Measurements from ENCODE around the gene SLAMF1. TPM values are rescaled to one million over a fixed set of nuclear protein-coding genes. Genes with fewer than 3 reads are reported as not detected.

The SLAMF1 gene
- total and polyA plus RNA-seq, 12 donors = 0.17 to 3.8 (median 0.32) TPM; not detected in 4

DNA sequence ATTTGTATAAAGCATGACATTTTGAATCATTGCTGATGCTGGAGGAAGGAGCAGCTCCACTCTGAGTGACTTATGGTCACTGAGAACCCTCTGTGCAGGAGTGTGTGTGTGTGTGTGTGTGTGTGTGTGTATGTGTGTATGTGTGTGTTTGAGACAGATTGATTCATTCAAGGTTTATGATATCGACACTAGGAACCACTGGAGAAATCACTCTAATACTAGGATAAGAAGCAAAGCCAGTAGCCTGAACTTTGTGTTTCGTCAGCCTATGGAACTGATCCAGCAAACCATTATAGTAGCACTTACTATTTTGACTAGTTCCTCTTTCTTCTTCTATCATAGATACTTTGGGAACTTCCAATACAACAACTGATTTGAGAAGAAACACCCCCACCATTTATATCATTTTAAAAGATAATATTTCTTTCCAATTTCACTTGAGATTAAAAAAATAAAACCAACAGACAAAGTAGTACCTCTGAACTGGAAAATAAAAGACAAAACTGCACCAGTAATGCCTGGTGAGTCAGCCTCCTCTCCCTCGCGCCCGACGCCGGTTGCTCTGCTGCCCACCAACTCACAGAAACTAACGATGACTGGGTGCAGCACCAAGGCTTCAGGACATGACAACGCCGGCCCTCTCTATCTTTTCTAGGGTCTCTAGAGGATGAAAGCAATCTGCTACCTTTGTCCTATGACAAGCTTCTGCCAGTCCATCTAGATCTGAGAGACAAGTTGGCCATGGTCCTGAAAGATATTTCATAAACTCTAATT, 20.9 kb downstream of the SLAMF1 start:
- Histone ChIP-seq H3K27me3 (peaks cover 0 to 4% (median 0%) of the 10 kb centered on the region in 7 donors), H3K36me3 (no peaks in the 10 kb centered on the region), H3K4me3 (no peak overlapping the region), H3K4me1 (peaks cover 0 to 69% (median 0%) of the 10 kb centered on the region in 9 donors), H3K27ac (peak overlapping the region in 1 of 10 donors; percentile 55), H3K9me3 (no peaks in the 10 kb centered on the region)
- DNase-seq = no peak
- TF ChIP-seq, protein P1, sequence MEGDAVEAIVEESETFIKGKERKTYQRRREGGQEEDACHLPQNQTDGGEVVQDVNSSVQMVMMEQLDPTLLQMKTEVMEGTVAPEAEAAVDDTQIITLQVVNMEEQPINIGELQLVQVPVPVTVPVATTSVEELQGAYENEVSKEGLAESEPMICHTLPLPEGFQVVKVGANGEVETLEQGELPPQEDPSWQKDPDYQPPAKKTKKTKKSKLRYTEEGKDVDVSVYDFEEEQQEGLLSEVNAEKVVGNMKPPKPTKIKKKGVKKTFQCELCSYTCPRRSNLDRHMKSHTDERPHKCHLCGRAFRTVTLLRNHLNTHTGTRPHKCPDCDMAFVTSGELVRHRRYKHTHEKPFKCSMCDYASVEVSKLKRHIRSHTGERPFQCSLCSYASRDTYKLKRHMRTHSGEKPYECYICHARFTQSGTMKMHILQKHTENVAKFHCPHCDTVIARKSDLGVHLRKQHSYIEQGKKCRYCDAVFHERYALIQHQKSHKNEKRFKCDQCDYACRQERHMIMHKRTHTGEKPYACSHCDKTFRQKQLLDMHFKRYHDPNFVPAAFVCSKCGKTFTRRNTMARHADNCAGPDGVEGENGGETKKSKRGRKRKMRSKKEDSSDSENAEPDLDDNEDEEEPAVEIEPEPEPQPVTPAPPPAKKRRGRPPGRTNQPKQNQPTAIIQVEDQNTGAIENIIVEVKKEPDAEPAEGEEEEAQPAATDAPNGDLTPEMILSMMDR (IDR thresholded peaks at IDR 0.05) = no peak
- ATAC-seq = peak in 1 of 8 donors; percentile 27
- intact Hi-C loops (cut with DNase I) = no loop called here
- WGBS, 2 donors = 76 to 78% methylated on average over 10 of the region's 10 CpGs

DNA sequence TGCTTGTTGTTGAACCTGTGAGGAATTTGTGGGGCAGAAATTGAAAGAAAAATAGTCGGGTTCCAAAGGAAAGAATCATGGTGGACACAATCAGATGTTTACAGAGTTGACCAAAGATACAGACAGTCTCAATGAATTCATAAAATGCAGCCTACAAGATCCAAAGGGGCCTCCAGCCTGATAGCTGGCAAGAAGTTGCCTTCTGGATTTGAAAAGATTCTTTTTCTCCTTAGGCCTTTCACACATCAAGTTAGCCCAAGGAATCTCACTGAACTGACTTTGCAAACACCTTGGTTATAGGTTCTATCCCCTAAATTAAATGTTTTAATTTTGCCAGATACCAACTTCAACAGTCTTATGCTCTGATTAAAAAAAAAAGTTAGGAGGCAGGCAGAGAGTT, 21.5 kb downstream of the SLAMF1 start:
- WGBS, 2 donors = 70 to 79% methylated on average over 1 of the region's 1 CpG
- intact Hi-C loops (cut with DNase I) = no loop called here
- H3K27me3 ChIP-seq = peaks cover 0 to 4% (median 0%) of the 10 kb centered on the region in 7 donors
- no peak overlapping the region for H3K27ac ChIP-seq
- H3K9me3 ChIP-seq = no peaks in the 10 kb centered on the region
- TF ChIP-seq, protein P1 (IDR thresholded peaks at IDR 0.05) = no peak
- DNase-seq = no peak
- no peak for ATAC-seq
- no peaks in the 10 kb centered on the region for H3K36me3 ChIP-seq
- no peak overlapping the region for H3K4me3 ChIP-seq
- peaks cover 0 to 63% (median 0%) of the 10 kb centered on the region in 9 donors for H3K4me1 ChIP-seq

DNA sequence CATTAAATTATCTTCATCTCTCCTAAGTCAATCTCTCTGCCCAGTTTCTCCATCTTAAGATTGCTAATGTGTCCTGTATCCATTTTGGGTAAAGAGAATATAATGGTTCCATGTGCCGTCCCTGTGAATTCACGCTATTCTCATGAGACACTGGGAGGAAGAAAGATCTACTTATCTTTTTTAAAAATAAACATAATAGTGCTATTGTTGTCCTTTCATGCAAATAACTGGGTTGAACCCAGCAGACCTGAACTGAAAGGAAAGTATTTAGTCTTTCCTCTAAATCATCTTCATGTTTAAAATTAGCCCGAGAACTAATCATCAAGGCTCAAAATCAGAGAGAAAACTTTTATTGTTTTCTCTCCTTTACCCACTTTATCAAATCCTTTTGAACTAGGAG, 22.4 kb downstream of the SLAMF1 start:
- Histone ChIP-seq H3K4me3 (no peak overlapping the region), H3K36me3 (no peaks in the 10 kb centered on the region), H3K27ac (peak overlapping the region in 1 of 10 donors; percentile 1), H3K27me3 (peaks cover 0 to 4% (median 0%) of the 10 kb centered on the region in 7 donors), H3K4me1 (peaks cover 0 to 55% (median 0%) of the 10 kb centered on the region in 9 donors), H3K9me3 (no peaks in the 10 kb centered on the region)
- DNase-seq (no peak), ATAC-seq (no peak)
- intact Hi-C loops (cut with DNase I) = loop anchor here in 1 of 10 donors (5.0 kb wide), 1 partner anchor 53 kb away; no protein-coding TSS in a partner anchor
- whole genome bisulfite sequencing, 2 donors = 55 to 57% methylated on average over 3 of the region's 3 CpGs
- TF ChIP-seq, protein P1 (IDR thresholded peaks at IDR 0.05) = no peak

DNA sequence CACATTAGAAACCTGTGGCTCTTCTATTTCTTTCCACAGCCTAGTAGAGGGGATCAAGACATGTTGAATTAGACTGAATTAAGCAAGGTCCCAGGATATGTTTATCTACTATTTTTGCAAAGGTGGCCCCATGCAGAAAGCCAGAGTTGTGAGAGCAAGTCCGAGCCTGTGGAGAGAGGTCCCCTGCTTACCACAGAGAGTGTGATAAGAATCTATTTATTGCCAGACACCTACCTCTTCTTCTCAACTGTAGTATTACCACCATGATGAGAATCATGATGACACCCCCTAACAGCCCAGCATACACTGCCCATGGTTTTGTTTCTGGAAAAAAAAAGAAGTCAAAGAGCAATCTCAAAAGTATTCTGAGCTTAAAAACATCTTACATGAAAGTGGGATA, 23.0 kb downstream of the SLAMF1 start:
- peaks cover 0 to 2% (median 0%) of the 10 kb centered on the region in 11 donors for H3K9me3 ChIP-seq
- peaks cover 0 to 51% (median 0%) of the 10 kb centered on the region in 9 donors for H3K4me1 ChIP-seq
- intact Hi-C loops (cut with DNase I) = loop anchor here in 1 of 10 donors (5.0 kb wide), 1 partner anchor 53 kb away; no protein-coding TSS in a partner anchor
- no peak for ATAC-seq
- peaks cover 0 to 4% (median 0%) of the 10 kb centered on the region in 7 donors for H3K27me3 ChIP-seq
- no peaks in the 10 kb centered on the region for H3K36me3 ChIP-seq
- peak overlapping the region in 1 of 10 donors; percentile 42 for H3K27ac ChIP-seq
- TF ChIP-seq, protein P1 (IDR thresholded peaks at IDR 0.05) = no peak
- H3K4me3 ChIP-seq = no peak overlapping the region
- 54 to 57% methylated on average over 1 of the region's 1 CpG for WGBS, 2 donors
- DNase-seq = no peak

All from heart right ventricle (tissue), 16 donors.